ENCODE results near the gene ATG4B. TPM values are rescaled to one million over a fixed set of nuclear protein-coding genes. Genes with fewer than 3 reads are reported as not detected.

The ATG4B gene
- polyA plus RNA-seq, 1 donor from 2014 or later = 128 TPM

DNA sequence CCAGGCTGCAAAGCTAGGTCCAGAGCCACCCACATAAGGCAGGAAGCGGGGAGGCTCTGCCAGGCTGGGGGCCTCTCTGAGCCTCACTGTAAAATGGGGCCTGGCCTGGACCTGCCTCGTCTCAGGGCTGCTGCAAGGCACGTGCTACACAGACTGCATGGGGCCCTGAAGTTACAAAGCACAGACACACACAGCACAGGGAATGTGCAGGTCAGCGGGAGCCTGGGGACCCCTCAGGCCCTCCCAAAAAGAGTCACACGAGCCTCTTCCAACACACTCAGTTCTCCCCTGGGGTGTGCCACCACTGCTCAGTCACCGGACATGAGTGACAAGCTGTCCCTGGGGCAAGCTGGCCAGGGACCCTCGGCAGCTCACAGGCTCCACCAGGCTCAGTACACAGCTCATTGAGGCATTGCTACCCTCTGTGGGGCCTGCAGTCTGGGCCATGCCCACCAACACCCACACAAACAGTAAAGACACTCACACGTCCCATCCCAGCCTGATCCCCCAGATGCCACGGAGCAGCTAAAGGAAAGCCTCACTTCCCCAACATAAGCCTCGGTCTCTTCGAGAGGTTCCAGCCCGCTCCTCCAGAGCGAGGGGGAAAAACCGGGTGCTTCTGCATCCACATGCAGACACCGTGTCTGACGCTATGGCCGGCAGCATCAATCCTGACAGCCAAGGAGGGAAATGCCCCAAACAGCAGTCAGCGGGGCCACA is 45.2 kb upstream of the ATG4B start:
- Histone ChIP-seq H4K20me1 (ENCODE audit: insufficient read depth) (no peaks in the 10 kb centered on the region), H3F3A (ENCODE audit: insufficient read depth, low read length, poor library complexity, severe bottlenecking) (no peaks in the 10 kb centered on the region), H3K9me3 (ENCODE audit: low read length) (peaks cover 1% of the 10 kb centered on the region), H3K27ac (ENCODE audit: low read length) (no peak overlapping the region), H3K79me2 (replicated peaks; ENCODE audit: insufficient read depth, low read length) (no peaks in the 10 kb centered on the region), H3K27me3 (ENCODE audit: insufficient read depth, low read depth, low read length) (no peaks in the 10 kb centered on the region), H3K9ac (ENCODE audit: low read length) (no peak overlapping the region), H2AFZ (ENCODE audit: low read depth, low read length) (no peak overlapping the region), H3K9me2 (ENCODE audit: insufficient read depth, low read length) (no peaks in the 10 kb centered on the region), H3K36me3 (ENCODE audit: insufficient read depth, low read length) (no peaks in the 10 kb centered on the region), H3K4me2 (ENCODE audit: low read length) (no peak overlapping the region), H3K4me3 (ENCODE audit: low read length) (no peak overlapping the region)
- TF ChIP-seq POLR2AphosphoS5 (IDR thresholded peaks at IDR 0.05) = no peak
- no peak for TF ChIP-seq RAD21 (conservative IDR thresholded peaks at IDR 0.05)
- TF ChIP-seq, protein P1, sequence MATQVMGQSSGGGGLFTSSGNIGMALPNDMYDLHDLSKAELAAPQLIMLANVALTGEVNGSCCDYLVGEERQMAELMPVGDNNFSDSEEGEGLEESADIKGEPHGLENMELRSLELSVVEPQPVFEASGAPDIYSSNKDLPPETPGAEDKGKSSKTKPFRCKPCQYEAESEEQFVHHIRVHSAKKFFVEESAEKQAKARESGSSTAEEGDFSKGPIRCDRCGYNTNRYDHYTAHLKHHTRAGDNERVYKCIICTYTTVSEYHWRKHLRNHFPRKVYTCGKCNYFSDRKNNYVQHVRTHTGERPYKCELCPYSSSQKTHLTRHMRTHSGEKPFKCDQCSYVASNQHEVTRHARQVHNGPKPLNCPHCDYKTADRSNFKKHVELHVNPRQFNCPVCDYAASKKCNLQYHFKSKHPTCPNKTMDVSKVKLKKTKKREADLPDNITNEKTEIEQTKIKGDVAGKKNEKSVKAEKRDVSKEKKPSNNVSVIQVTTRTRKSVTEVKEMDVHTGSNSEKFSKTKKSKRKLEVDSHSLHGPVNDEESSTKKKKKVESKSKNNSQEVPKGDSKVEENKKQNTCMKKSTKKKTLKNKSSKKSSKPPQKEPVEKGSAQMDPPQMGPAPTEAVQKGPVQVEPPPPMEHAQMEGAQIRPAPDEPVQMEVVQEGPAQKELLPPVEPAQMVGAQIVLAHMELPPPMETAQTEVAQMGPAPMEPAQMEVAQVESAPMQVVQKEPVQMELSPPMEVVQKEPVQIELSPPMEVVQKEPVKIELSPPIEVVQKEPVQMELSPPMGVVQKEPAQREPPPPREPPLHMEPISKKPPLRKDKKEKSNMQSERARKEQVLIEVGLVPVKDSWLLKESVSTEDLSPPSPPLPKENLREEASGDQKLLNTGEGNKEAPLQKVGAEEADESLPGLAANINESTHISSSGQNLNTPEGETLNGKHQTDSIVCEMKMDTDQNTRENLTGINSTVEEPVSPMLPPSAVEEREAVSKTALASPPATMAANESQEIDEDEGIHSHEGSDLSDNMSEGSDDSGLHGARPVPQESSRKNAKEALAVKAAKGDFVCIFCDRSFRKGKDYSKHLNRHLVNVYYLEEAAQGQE (IDR thresholded peaks at IDR 0.05; ENCODE audit: borderline replicate concordance) = no peak
- TF ChIP-seq, protein P2, sequence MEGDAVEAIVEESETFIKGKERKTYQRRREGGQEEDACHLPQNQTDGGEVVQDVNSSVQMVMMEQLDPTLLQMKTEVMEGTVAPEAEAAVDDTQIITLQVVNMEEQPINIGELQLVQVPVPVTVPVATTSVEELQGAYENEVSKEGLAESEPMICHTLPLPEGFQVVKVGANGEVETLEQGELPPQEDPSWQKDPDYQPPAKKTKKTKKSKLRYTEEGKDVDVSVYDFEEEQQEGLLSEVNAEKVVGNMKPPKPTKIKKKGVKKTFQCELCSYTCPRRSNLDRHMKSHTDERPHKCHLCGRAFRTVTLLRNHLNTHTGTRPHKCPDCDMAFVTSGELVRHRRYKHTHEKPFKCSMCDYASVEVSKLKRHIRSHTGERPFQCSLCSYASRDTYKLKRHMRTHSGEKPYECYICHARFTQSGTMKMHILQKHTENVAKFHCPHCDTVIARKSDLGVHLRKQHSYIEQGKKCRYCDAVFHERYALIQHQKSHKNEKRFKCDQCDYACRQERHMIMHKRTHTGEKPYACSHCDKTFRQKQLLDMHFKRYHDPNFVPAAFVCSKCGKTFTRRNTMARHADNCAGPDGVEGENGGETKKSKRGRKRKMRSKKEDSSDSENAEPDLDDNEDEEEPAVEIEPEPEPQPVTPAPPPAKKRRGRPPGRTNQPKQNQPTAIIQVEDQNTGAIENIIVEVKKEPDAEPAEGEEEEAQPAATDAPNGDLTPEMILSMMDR (IDR thresholded peaks at IDR 0.05; ENCODE audit: poor library complexity, severe bottlenecking) = no peak
- TF ChIP-seq MXI1 (conservative IDR thresholded peaks at IDR 0.05; ENCODE audit: poor library complexity, severe bottlenecking) = no peak
- TF ChIP-seq SMC3 (conservative IDR thresholded peaks at IDR 0.05; ENCODE audit: poor library complexity) = no peak
- TF ChIP-seq EP300 (conservative IDR thresholded peaks at IDR 0.05; ENCODE audit: poor library complexity, severe bottlenecking) = no peak
- TF ChIP-seq EZH2 (IDR thresholded peaks at IDR 0.05; ENCODE audit: borderline replicate concordance, insufficient read depth, low read length, poor library complexity, severe bottlenecking) = no peak
- no peak for TF ChIP-seq TAF1 (IDR thresholded peaks at IDR 0.05; ENCODE audit: low read depth)

DNA sequence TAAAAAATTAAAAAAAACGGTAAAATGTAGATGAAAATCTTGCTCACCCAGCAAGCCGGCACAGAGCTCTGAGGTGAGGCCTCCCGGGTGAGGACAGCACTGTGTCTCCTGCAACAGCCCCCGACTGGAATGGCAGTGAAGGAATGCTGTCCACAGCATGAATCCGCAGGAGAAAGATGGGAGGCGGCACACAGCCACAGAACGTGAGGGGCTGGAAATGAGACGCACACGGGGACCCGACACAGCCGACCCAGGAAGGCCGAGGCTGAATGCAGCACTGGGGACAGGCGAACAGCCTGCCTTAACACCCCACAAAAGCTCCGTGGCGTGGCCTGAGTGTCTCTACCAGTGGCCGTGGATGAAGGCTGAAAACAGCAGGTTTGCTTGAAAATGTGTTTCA is 44.2 kb upstream of the ATG4B start:
- H3K36me3 ChIP-seq (ENCODE audit: insufficient read depth, low read length) = no peaks in the 10 kb centered on the region

More for the DNA sequence above, 44.2 kb upstream of the ATG4B start:
- Histone ChIP-seq H3K9me2 (ENCODE audit: insufficient read depth, low read length) (no peaks in the 10 kb centered on the region), H3K9me3 (ENCODE audit: low read length) (no peaks in the 10 kb centered on the region), H4K20me1 (ENCODE audit: insufficient read depth) (no peaks in the 10 kb centered on the region), H3K4me2 (ENCODE audit: low read length) (no peak overlapping the region), H3K4me3 (ENCODE audit: low read length) (no peak overlapping the region), H3K27me3 (ENCODE audit: insufficient read depth, low read depth, low read length) (no peaks in the 10 kb centered on the region), H3K9ac (ENCODE audit: low read length) (no peak overlapping the region), H3K79me2 (replicated peaks; ENCODE audit: insufficient read depth, low read length) (no peaks in the 10 kb centered on the region), H2AFZ (ENCODE audit: low read depth, low read length) (no peak overlapping the region), H3K27ac (ENCODE audit: low read length) (no peak overlapping the region), H3F3A (ENCODE audit: insufficient read depth, low read length, poor library complexity, severe bottlenecking) (no peaks in the 10 kb centered on the region)
- TF ChIP-seq MXI1 (conservative IDR thresholded peaks at IDR 0.05; ENCODE audit: poor library complexity, severe bottlenecking) (no peak), RAD21 (conservative IDR thresholded peaks at IDR 0.05) (no peak), EZH2 (IDR thresholded peaks at IDR 0.05; ENCODE audit: borderline replicate concordance, insufficient read depth, low read length, poor library complexity, severe bottlenecking) (no peak), SMC3 (conservative IDR thresholded peaks at IDR 0.05; ENCODE audit: poor library complexity) (no peak), EP300 (conservative IDR thresholded peaks at IDR 0.05; ENCODE audit: poor library complexity, severe bottlenecking) (no peak), POLR2AphosphoS5 (IDR thresholded peaks at IDR 0.05) (no peak), TAF1 (IDR thresholded peaks at IDR 0.05; ENCODE audit: low read depth) (no peak)
- TF ChIP-seq, protein P1 (IDR thresholded peaks at IDR 0.05; ENCODE audit: borderline replicate concordance) = no peak
- TF ChIP-seq, protein P2 (IDR thresholded peaks at IDR 0.05; ENCODE audit: poor library complexity, severe bottlenecking) = no peak

Data from neural cell (in vitro differentiated cells).